HEK293 (cell line): ENCODE results near the gene GOSR2.

Experiments used
- CTCF ChIP-seq: fragments of 450-650 bp; formaldehyde crosslinking; IDR thresholded peaks from 2 replicates; pipeline ENCODE4 v1.5.1; 2016; ENCODE audit warnings: missing biosample characterization, missing genetic modification characterization
- GFI1B ChIP-seq: fragments of 450-650 bp; formaldehyde crosslinking; IDR thresholded peaks from 2 replicates; pipeline ENCODE4 v1.5.1; 2016; ENCODE audit warnings: missing biosample characterization, missing genetic modification characterization
- GLIS2 ChIP-seq: fragments of 450-650 bp; formaldehyde crosslinking; IDR thresholded peaks from 2 replicates; pipeline ENCODE4 v1.5.1; 2016; ENCODE audit warnings: missing biosample characterization, missing genetic modification characterization
- KLF16 ChIP-seq: fragments of 450-650 bp; formaldehyde crosslinking; IDR thresholded peaks from 2 replicates; pipeline ENCODE4 v1.5.1; 2017; ENCODE audit warnings: missing biosample characterization, missing genetic modification characterization
- KLF17 ChIP-seq: fragments of 450-650 bp; formaldehyde crosslinking; IDR thresholded peaks from 2 replicates; pipeline ENCODE4 v1.5.1; 2016; ENCODE audit warnings: missing biosample characterization, missing genetic modification characterization
- KLF8 ChIP-seq: fragments of 450-650 bp; formaldehyde crosslinking; IDR thresholded peaks from 2 replicates; pipeline ENCODE4 v1.5.1; 2016; ENCODE audit warnings: missing biosample characterization, missing genetic modification characterization
- PATZ1 ChIP-seq: fragments of 450-650 bp; formaldehyde crosslinking; IDR thresholded peaks from 2 replicates; pipeline ENCODE4 v1.5.1; 2016; ENCODE audit warnings: missing biosample characterization, missing genetic modification characterization
- PBX3 ChIP-seq: sonication (generic); formaldehyde crosslinking; IDR thresholded peaks from 2 replicates; pipeline ENCODE4 v1.8.1; 2022; ENCODE audit warnings: mild to moderate bottlenecking, moderate library complexity, missing genetic modification reagents
- PRDM6 ChIP-seq: fragments of 450-650 bp; formaldehyde crosslinking; IDR thresholded peaks from 2 replicates; pipeline ENCODE4 v1.5.1; 2017; ENCODE audit warnings: missing biosample characterization, missing genetic modification characterization
- SALL2 ChIP-seq: fragments of 450-650 bp; formaldehyde crosslinking; IDR thresholded peaks from 2 replicates; pipeline ENCODE4 v1.5.0; 2017; ENCODE audit warnings: missing biosample characterization, mild to moderate bottlenecking, missing genetic modification characterization, borderline replicate concordance
- ZBTB17 ChIP-seq: fragments of 450-650 bp; formaldehyde crosslinking; IDR thresholded peaks from 2 replicates; pipeline ENCODE4 v1.5.1; 2016; ENCODE audit warnings: missing biosample characterization, missing genetic modification characterization
- ZBTB26 ChIP-seq: fragments of 450-650 bp; formaldehyde crosslinking; optimal IDR thresholded peaks from 2 replicates; pipeline ENCODE3; 2016; ENCODE audit warnings: missing biosample characterization, mild to moderate bottlenecking, missing genetic modification characterization
- ZBTB49 ChIP-seq: fragments of 450-650 bp; formaldehyde crosslinking; IDR thresholded peaks from 2 replicates; pipeline ENCODE4 v1.5.1; 2016; ENCODE audit warnings: missing biosample characterization, missing genetic modification characterization, low read depth
- ZNF140 ChIP-seq: fragments of 450-650 bp; formaldehyde crosslinking; IDR thresholded peaks from 2 replicates; pipeline ENCODE4 v1.5.1; 2016; ENCODE audit warnings: missing biosample characterization, missing genetic modification characterization
- ZNF184 ChIP-seq: fragments of 450-650 bp; IDR thresholded peaks from 2 replicates; pipeline ENCODE4 v1.5.1; 2018; ENCODE audit warnings: missing biosample characterization, mild to moderate bottlenecking, missing genetic modification characterization
- ZNF202 ChIP-seq: fragments of 450-650 bp; formaldehyde crosslinking; IDR thresholded peaks from 2 replicates; pipeline ENCODE4 v1.5.1; 2016; ENCODE audit warnings: missing biosample characterization, missing genetic modification characterization, borderline replicate concordance
- ZNF473 ChIP-seq: fragments of 450-650 bp; formaldehyde crosslinking; IDR thresholded peaks from 2 replicates; pipeline ENCODE4 v1.5.1; 2017; ENCODE audit warnings: missing biosample characterization, missing genetic modification characterization
- ZNF501 ChIP-seq: fragments of 450-650 bp; formaldehyde crosslinking; IDR thresholded peaks from 2 replicates; pipeline ENCODE4 v1.5.1; 2016; ENCODE audit warnings: missing biosample characterization, missing genetic modification characterization
- ZNF560 ChIP-seq: fragments of 450-650 bp; formaldehyde crosslinking; IDR thresholded peaks from 2 replicates; pipeline ENCODE4 v1.5.1; 2017; ENCODE audit warnings: missing biosample characterization, missing genetic modification characterization, borderline replicate concordance
- ZNF624 ChIP-seq: fragments of 450-650 bp; formaldehyde crosslinking; IDR thresholded peaks from 2 replicates; pipeline ENCODE4 v1.5.1; 2017; ENCODE audit warnings: missing biosample characterization, missing genetic modification characterization
- ZNF747 ChIP-seq: fragments of 450-650 bp; formaldehyde crosslinking; IDR thresholded peaks from 2 replicates; pipeline ENCODE4 v1.5.1; 2016; ENCODE audit warnings: missing biosample characterization, missing genetic modification characterization
- ZNF76 ChIP-seq: fragments of 450-650 bp; formaldehyde crosslinking; IDR thresholded peaks from 2 replicates; pipeline ENCODE4; 2016; ENCODE audit warnings: low read depth, missing biosample characterization, missing genetic modification characterization, borderline replicate concordance
- ZNF776 ChIP-seq: fragments of 450-650 bp; formaldehyde crosslinking; IDR thresholded peaks from 2 replicates; pipeline ENCODE4 v1.5.0; 2017; ENCODE audit warnings: missing biosample characterization, missing genetic modification characterization, borderline replicate concordance

Gene GOSR2

GRCh38 chr17:46903762-46904672 lies 18.9 kb upstream of the GOSR2 start (continued):
- TF ChIP-seq ZNF76 (tag by site-specific recombination): no peak
- no peak for TF ChIP-seq ZNF473 (tag by site-specific recombination)
- no peak for TF ChIP-seq KLF8 (tag by site-specific recombination)
- no peak for TF ChIP-seq ZNF624 (tag by site-specific recombination)
- TF ChIP-seq ZNF202: no peak
- no peak for TF ChIP-seq GFI1B (tag by site-specific recombination)
- TF ChIP-seq PRDM6 (tag by site-specific recombination): no peak
- no peak for TF ChIP-seq ZNF140 (tag by site-specific recombination)
- TF ChIP-seq CTCF (tag by site-specific recombination): no peak
- no peak for TF ChIP-seq ZNF747 (tag by site-specific recombination)
- TF ChIP-seq ZBTB26 (tag by site-specific recombination): peak; percentile 11
- TF ChIP-seq KLF16 (tag by site-specific recombination): no peak
- TF ChIP-seq GLIS2 (tag by site-specific recombination): no peak
- no peak for TF ChIP-seq ZBTB49 (tag by site-specific recombination)
- no peak for TF ChIP-seq ZNF776 (tag by site-specific recombination)
- TF ChIP-seq KLF17 (tag by site-specific recombination): no peak
- no peak for TF ChIP-seq ZNF560 (tag by site-specific recombination)
- peak; percentile 66; the same call in 1 of the 2 replicates for TF ChIP-seq ZBTB17
- no peak for TF ChIP-seq PBX3
- TF ChIP-seq SALL2 (tag by site-specific recombination): peak; percentile 44; the same call in 1 of the 2 replicates
- TF ChIP-seq PATZ1: no peak
- no peak for TF ChIP-seq ZNF184 (tag by site-specific recombination)
- no peak for TF ChIP-seq ZNF501 (tag by site-specific recombination)
